A673 (cell line): ENCODE data around the gene DLD. TPM values are rescaled to one million over a fixed set of nuclear protein-coding genes. Genes with fewer than 3 reads are reported as not detected.

Experiments
- BruUV-seq: library from RNA; stranded (reverse); fragments of 400-500 nt; replicated peaks from 2 replicates; lab custom pipeline; 2021; lab: Mats Ljungman, UMichigan
- CTCF ChIA-PET: fragments of 300-600 bp; sonication (Branson Sonifier 250); formaldehyde crosslinking; loops from one replicate; lab custom pipeline; 2022; ENCODE audit warnings: antibody characterized with exemption; lab: Charles Lee
- POLR2A ChIA-PET: fragments of 300-600 bp; sonication (Branson Sonifier 250); formaldehyde crosslinking; loops from one replicate; lab custom pipeline; 2022; ENCODE audit warnings: antibody characterized with exemption; ENCODE audit not compliant: low non-redundant PET; lab: Charles Lee
- DNase-seq: peaks from one replicate; pipeline ENCODE4 v3.0.0-alpha.2; 2015; ENCODE audit warnings: low spot score
- H3K27ac ChIP-seq: fragments of 200-600 bp; sonication (generic); 2 replicates; pipeline ENCODE4 v1.5.1; 2016; ENCODE audit warnings: mixed run types, low read depth, mild to moderate bottlenecking, mixed read lengths, antibody characterized with exemption, low read length; ENCODE audit not compliant: poor library complexity, severe bottlenecking
- H3K27me3 ChIP-seq: fragments of 200-600 bp; sonication (generic); replicated peaks from 2 replicates; pipeline ENCODE4 v1.6.1; 2017; ENCODE audit warnings: mixed run types, low read depth, mild to moderate bottlenecking, mixed read lengths, antibody characterized with exemption, low read length; ENCODE audit not compliant: insufficient read depth, poor library complexity
- H3K36me3 ChIP-seq: fragments of 200-600 bp; sonication (generic); 2 replicates; pipeline ENCODE4 v1.6.1; 2016; ENCODE audit warnings: mixed run types, mild to moderate bottlenecking, mixed read lengths, antibody characterized with exemption, low read length; ENCODE audit not compliant: insufficient read depth, poor library complexity, severe bottlenecking
- H3K4me1 ChIP-seq: fragments of 200-600 bp; sonication (generic); 2 replicates; pipeline ENCODE4 v1.6.1; 2017; ENCODE audit warnings: mixed run types, mild to moderate bottlenecking, mixed read lengths, antibody characterized with exemption, low read length; ENCODE audit not compliant: insufficient read depth, poor library complexity, severe bottlenecking
- H3K4me3 ChIP-seq: fragments of 200-600 bp; sonication (generic); 2 replicates; pipeline ENCODE4 v1.5.1; 2016; ENCODE audit warnings: low read depth, mixed run types, mild to moderate bottlenecking, mixed read lengths, low read length; ENCODE audit not compliant: poor library complexity, severe bottlenecking
- H3K9me3 ChIP-seq: fragments of 200-600 bp; sonication (generic); 2 replicates; pipeline ENCODE4 v1.6.1; 2016; ENCODE audit warnings: mixed run types, low read depth, mild to moderate bottlenecking, mixed read lengths, antibody characterized with exemption, low read length; ENCODE audit not compliant: poor library complexity, severe bottlenecking
- CTCF ChIP-seq: fragments of 300-800, 200-600 bp; sonication (generic); conservative IDR thresholded peaks from 2 replicates; pipeline ENCODE4 v1.5.1; 2017; ENCODE audit warnings: low read depth, mild to moderate bottlenecking, antibody characterized with exemption, low read length, moderate library complexity, mixed read lengths
- EZH2 ChIP-seq: fragments of 200-600 bp; sonication (generic); IDR thresholded peaks from 2 replicates; pipeline ENCODE4 v1.6.1; 2017; ENCODE audit warnings: borderline replicate concordance, low read depth, mild to moderate bottlenecking, mixed read lengths, antibody characterized with exemption, low read length; ENCODE audit not compliant: poor library complexity, severe bottlenecking
- intact Hi-C: fragments of 100-400 bp; cut with micrococcal nuclease; formaldehyde crosslinking; loops from one replicate; pipeline ENCODE4 v1.10.0; 2022; ENCODE audit not compliant: unreplicated experiment
- total RNA-seq: library from RNA; stranded (reverse); gene quantifications from 2 replicates; pipeline ENCODE4 v1.2.3, GENCODE V29; 2021

The DLD gene
- total RNA-seq, 1 experiment from 2014 or later, result 121 TPM

GRCh38 chr7:107967420-107967819, 76.4 kb downstream of the DLD start:
- H3K27me3 ChIP-seq, result no peaks in the 10 kb centered on the region
- no peak overlapping the region for H3K4me3 ChIP-seq
- ChIA-PET CTCF (interaction anchor here (0.6 kb wide), 1 partner anchor 127 kb away, joined by 3 read pairs; no protein-coding TSS in a partner anchor), POLR2A (no interaction called here)
- intact Hi-C loops, result no loop called here
- BruUV-seq, result no TSS peak
- H3K4me1 ChIP-seq, result peaks cover 11% of the 10 kb centered on the region
- DNase-seq, result no peak
- H3K36me3 ChIP-seq, result peaks cover 42% of the 10 kb centered on the region
- H3K9me3 ChIP-seq, result no peaks in the 10 kb centered on the region
- no peak overlapping the region for H3K27ac ChIP-seq
- no peak for TF ChIP-seq EZH2
- no peak for TF ChIP-seq CTCF

- ChIA-PET CTCF (no interaction called here), POLR2A (no interaction called here)
- BruUV-seq, result no TSS peak
Measured at GRCh38 chr7:107968449-107968848, 77.5 kb downstream of the DLD start.

GRCh38 chr7:107969856-107970255, 78.9 kb downstream of the DLD start:
- DNase-seq, result no peak
- H3K4me3 ChIP-seq, result no peak overlapping the region
- intact Hi-C loops, result no loop called here
- ChIA-PET CTCF (no interaction called here), POLR2A (no interaction called here)
- no peaks in the 10 kb centered on the region for H3K27me3 ChIP-seq
- H3K9me3 ChIP-seq, result no peaks in the 10 kb centered on the region
- no TSS peak for BruUV-seq
- TF ChIP-seq CTCF (no peak), EZH2 (no peak)
- H3K4me1 ChIP-seq, result peaks cover 24% of the 10 kb centered on the region
- no peak overlapping the region for H3K27ac ChIP-seq
- peaks cover 44% of the 10 kb centered on the region for H3K36me3 ChIP-seq

More at GRCh38 chr7:107968449-107968848, 77.5 kb downstream of the DLD start:
- DNase-seq, result no peak
- Histone ChIP-seq H3K36me3 (peaks cover 43% of the 10 kb centered on the region), H3K27ac (no peak overlapping the region), H3K4me1 (peaks cover 21% of the 10 kb centered on the region), H3K27me3 (no peaks in the 10 kb centered on the region), H3K9me3 (no peaks in the 10 kb centered on the region), H3K4me3 (no peak overlapping the region)
- TF ChIP-seq CTCF, result no peak
- no peak for TF ChIP-seq EZH2
- intact Hi-C loops, result no loop called here

Other genes starting within 250 kb of the DLD start
- 0.33 TPM in 1 of 2 replicates, not detected in the other for gene SLC26A4, start 230.4 kb upstream of the DLD start, total RNA-seq
- 30.8 and 37.9 TPM in 2 replicates for gene CBLL1, start 147.0 kb upstream of the DLD start, total RNA-seq
- gene SLC26A3, start 88.0 kb upstream of the DLD start, total RNA-seq, result not detected in 2 replicates
- 162 and 169 TPM in 2 replicates for gene LAMB1, start 112.0 kb downstream of the DLD start, total RNA-seq
- gene LAMB4, start 239.2 kb downstream of the DLD start, total RNA-seq, result 0.09 and 0.21 TPM in 2 replicates